K562 (cell line): Measurements from ENCODE around the gene SEZ6. TPM values are rescaled to one million over a fixed set of nuclear protein-coding genes. Genes with fewer than 3 reads are reported as not detected.

Experiments
- CEBPG ChIP-seq, 3 experiments: fragments of 200-800 bp in 1 of 3; sonication (Bioruptor generic) in 1 of 3; sonication (generic) in 1 of 3; formaldehyde crosslinking in 1 of 3; IDR thresholded peaks in 2 of 3; conservative IDR thresholded peaks in 1 of 3; 2 replicates each; pipeline versions ENCODE4 v1.6.1 to v1.8.0; 2016 to 2022; ENCODE audit warnings: missing compliant biosample characterization in 2 of 3, missing genetic modification characterization in 2 of 3, mild to moderate bottlenecking in 1 of 3, missing genetic modification reagents in 1 of 3
- ESRRB ChIP-seq: fragments of 250-450 bp; sonication (Bioruptor Pico); IDR thresholded peaks from 2 replicates; pipeline ENCODE4 v1.5.0; 2020; ENCODE audit warnings: mild to moderate bottlenecking, moderate library complexity, borderline replicate concordance
- MTF1 ChIP-seq: fragments of 250-450 bp; sonication (Bioruptor Pico); IDR thresholded peaks from 2 replicates; pipeline ENCODE4 v1.9.0; 2021; ENCODE audit warnings: moderate library complexity, mild to moderate bottlenecking, inconsistent platforms, borderline replicate concordance
- NCOA4 ChIP-seq: fragments of 450-650 bp; IDR thresholded peaks from 2 replicates; pipeline ENCODE4 v1.6.1; 2018; ENCODE audit warnings: mild to moderate bottlenecking; ENCODE audit not compliant: partially characterized antibody
- NFRKB ChIP-seq: fragments of 450-650 bp; IDR thresholded peaks from 2 replicates; pipeline ENCODE4 v1.6.1; 2016; ENCODE audit warnings: low read depth
- NR2C2 ChIP-seq, 2 experiments: fragments of 200-800 bp in 1 of 2; sonication (Bioruptor generic) in 1 of 2; sonication (generic) in 1 of 2; formaldehyde crosslinking in 1 of 2; IDR thresholded peaks; 2 replicates each; pipeline versions ENCODE4 v1.6.1 to v1.8.0; 2016 to 2022; ENCODE audit warnings: mild to moderate bottlenecking in 1 of 2, missing compliant biosample characterization in 1 of 2, missing genetic modification characterization in 1 of 2, missing genetic modification reagents in 1 of 2
- PTTG1 ChIP-seq: fragments of 450-650 bp; IDR thresholded peaks from 2 replicates; pipeline ENCODE4 v1.6.1; 2016; ENCODE audit warnings: low read depth, mild to moderate bottlenecking, missing genetic modification characterization, missing compliant biosample characterization
- SMARCE1 ChIP-seq: fragments of 450-650 bp; IDR thresholded peaks from 2 replicates; pipeline ENCODE4 v1.7.1; 2016; ENCODE audit warnings: mild to moderate bottlenecking
- SMC3 ChIP-seq: conservative IDR thresholded peaks from 2 replicates; pipeline ENCODE4 v1.6.1; 2011; ENCODE audit warnings: low read depth, low read length, improper control_type of control experiment; ENCODE audit not compliant: insufficient read depth
- TEAD2 ChIP-seq: fragments of 450-650 bp; IDR thresholded peaks from 2 replicates; pipeline ENCODE4 v1.6.1; 2016; ENCODE audit warnings: missing genetic modification characterization, control low read depth, missing compliant biosample characterization
- TOE1 ChIP-seq, 2 experiments: fragments of 450-650 bp in 1 of 2; sonication (generic) in 1 of 2; formaldehyde crosslinking in 1 of 2; IDR thresholded peaks; 2 replicates each; pipeline versions ENCODE4 v1.7.1 to v1.8.0; 2016 to 2022; ENCODE audit warnings: borderline replicate concordance in 2 of 2, mild to moderate bottlenecking in 2 of 2, antibody characterized with exemption in 1 of 2, inconsistent platforms in 1 of 2, low read depth in 1 of 2, missing genetic modification reagents in 1 of 2, moderate library complexity in 1 of 2
- polyA plus RNA-seq, 8 experiments: library from polyadenylated mRNA; depleted of rRNA in 4 of 8; stranded (reverse) in 5 of 8; unstranded in 3 of 8; fragments of >200 nt; fragmentation: Nextera tagmentation in 2 of 8; fragmentation: Illumina TruSeq in 1 of 8; extraction: Ambion mirVana in 2 of 8; extraction: Trizol in 1 of 8; gene quantifications; 2 replicates each; pipeline versions ENCODE4 v1.2.1 to v1.2.3, GENCODE V29; 2011 to 2014; ENCODE audit warnings: inconsistent platforms in 1 of 8, missing spikeins in 1 of 8
- total RNA-seq, 7 experiments: library from RNA; depleted of rRNA in 6 of 7; stranded (reverse); fragments of >200 nt in 6 of 7; fragmentation: Illumina TruSeq in 2 of 7; extraction: Trizol in 2 of 7; gene quantifications; 2 replicates each; pipeline versions ENCODE4 v1.2.1 to v1.2.3, GENCODE V29; 2011 to 2021; ENCODE audit warnings: low replicate concordance in 1 of 7

The SEZ6 gene
- total and polyA plus RNA-seq, 9 of the 15 experiments (the other 6 are each of a cell fraction or from before 2014, with no cell fraction given): not detected

GRCh38 chr17:28944343-28944742, 61.5 kb downstream of the SEZ6 start (continued):
- TF ChIP-seq NR2C2 (CRISPR knock-in tag; IDR thresholded peaks at IDR 0.05): no peak
- no peak for TF ChIP-seq NR2C2 (tag; IDR thresholded peaks at IDR 0.05)
- no peak for TF ChIP-seq TEAD2 (tag)
- no peak for TF ChIP-seq SMC3
- TF ChIP-seq NFRKB: no peak
- TF ChIP-seq NCOA4: no peak
- TF ChIP-seq CEBPG (CRISPR knock-in tag; IDR thresholded peaks at IDR 0.05): no peak
- TF ChIP-seq CEBPG (tag; conservative IDR thresholded peaks at IDR 0.05 in 1 of 2, IDR thresholded peaks at IDR 0.05 in 1 of 2): no peak
- TF ChIP-seq ESRRB (CRISPR knock-in tag): no peak
- TF ChIP-seq TOE1 (IDR thresholded peaks at IDR 0.05; ENCODE audit: borderline replicate concordance): no peak
- no peak for TF ChIP-seq TOE1 (CRISPR knock-in tag; IDR thresholded peaks at IDR 0.05; ENCODE audit: borderline replicate concordance, low read depth)
- no peak for TF ChIP-seq MTF1 (CRISPR knock-in tag)
- no peak for TF ChIP-seq SMARCE1
- TF ChIP-seq PTTG1 (tag): no peak
